GM23338 (cell line): Measurements from ENCODE around the gene CTNNA3. TPM values are rescaled to one million over a fixed set of nuclear protein-coding genes. Genes with fewer than 3 reads are reported as not detected.

ENCODE experiments used
- ATAC-seq: fragments of 200-7000 bp; cut with Tn5 transposase; 3 replicates; pipeline ENCODE4 v1.9.1; 2020
- DNase-seq: peaks from one replicate; pipeline ENCODE4 v3.0.0-alpha.2; 2015; ENCODE audit warnings: low spot score
- H2AFZ ChIP-seq: fragments of 200-600 bp; sonication (generic); 2 replicates; pipeline ENCODE4 v1.8.0; 2016; ENCODE audit warnings: antibody characterized with exemption, mild to moderate bottlenecking, moderate library complexity
- H3F3A ChIP-seq: fragments of 200-600 bp; sonication (generic); replicated peaks from 2 replicates; pipeline ENCODE4 v1.8.0; 2017; ENCODE audit warnings: antibody characterized with exemption, mixed run types, low read depth
- H3K27ac ChIP-seq: fragments of 200-600 bp; sonication (generic); 2 replicates; pipeline ENCODE4 v1.6.1; 2016; ENCODE audit warnings: low read depth
- H3K27me3 ChIP-seq: fragments of 200-600 bp; sonication (generic); 2 replicates; pipeline ENCODE4 v1.8.0; 2016; ENCODE audit warnings: mild to moderate bottlenecking, mixed run types, moderate library complexity; ENCODE audit not compliant: insufficient read depth
- H3K36me3 ChIP-seq: fragments of 200-600 bp; sonication (generic); 2 replicates; pipeline ENCODE4 v1.8.0; 2016; ENCODE audit warnings: mild to moderate bottlenecking; ENCODE audit not compliant: insufficient read depth
- H3K4me1 ChIP-seq: fragments of 200-600 bp; sonication (generic); 2 replicates; pipeline ENCODE4 v1.8.0; 2016; ENCODE audit warnings: mild to moderate bottlenecking, moderate library complexity; ENCODE audit not compliant: insufficient read depth
- H3K4me2 ChIP-seq: fragments of 200-600 bp; sonication (generic); 2 replicates; pipeline ENCODE4 v1.7.1; 2017; ENCODE audit warnings: mixed run types
- H3K4me3 ChIP-seq: fragments of 200-600 bp; sonication (generic); 2 replicates; pipeline ENCODE4 v1.6.1; 2016; ENCODE audit warnings: mixed run types
- H3K79me2 ChIP-seq: fragments of 200-600 bp; sonication (generic); replicated peaks from 2 replicates; pipeline ENCODE4 v1.8.0; 2017; ENCODE audit warnings: mild to moderate bottlenecking; ENCODE audit not compliant: insufficient read depth
- H3K9me2 ChIP-seq: fragments of 200-600 bp; sonication (generic); 2 replicates; pipeline ENCODE4 v1.8.0; 2017; ENCODE audit not compliant: insufficient read depth
- H4K20me1 ChIP-seq: fragments of 200-600 bp; sonication (generic); replicated peaks from 2 replicates; pipeline ENCODE4 v1.8.0; 2017; ENCODE audit warnings: mild to moderate bottlenecking; ENCODE audit not compliant: insufficient read depth
- H3K27ac Mint-ChIP-seq: 2 replicates; pipeline ENCODE4 v1.8.0; 2020; ENCODE audit warnings: inconsistent platforms, mild to moderate bottlenecking, moderate library complexity, mixed read lengths
- H3K27me3 Mint-ChIP-seq: 3 replicates; pipeline ENCODE4 v1.8.0; 2022; ENCODE audit warnings: low read depth, mild to moderate bottlenecking, moderate library complexity, mixed read lengths, inconsistent platforms; ENCODE audit not compliant: insufficient read depth, poor library complexity
- H3K36me3 Mint-ChIP-seq: 3 replicates; pipeline ENCODE4 v1.8.0; 2021; ENCODE audit warnings: low read depth, mild to moderate bottlenecking, inconsistent platforms, moderate library complexity, mixed read lengths
- H3K4me1 Mint-ChIP-seq: 3 replicates; pipeline ENCODE4 v1.8.0; 2020; ENCODE audit warnings: mild to moderate bottlenecking, inconsistent platforms, mixed read lengths
- H3K4me3 Mint-ChIP-seq: 3 replicates; pipeline ENCODE4 v1.8.0; 2021; ENCODE audit warnings: moderate library complexity, mild to moderate bottlenecking, inconsistent platforms, mixed read lengths
- H3K9me3 Mint-ChIP-seq: 3 replicates; pipeline ENCODE4 v1.8.0; 2020; ENCODE audit warnings: moderate library complexity, mild to moderate bottlenecking, inconsistent platforms, mixed read lengths
- CREB1 ChIP-seq: fragments of 250-450 bp; sonication (Bioruptor Pico); IDR thresholded peaks from 2 replicates; pipeline ENCODE4 v1.5.0; 2020; ENCODE audit warnings: low read depth, mild to moderate bottlenecking, moderate library complexity
- EZH2 ChIP-seq: fragments of 200-600 bp; sonication (generic); IDR thresholded peaks from one replicate; pipeline ENCODE4 v1.8.0; 2017; ENCODE audit warnings: antibody characterized with exemption, mild to moderate bottlenecking, low read depth; ENCODE audit not compliant: unreplicated experiment
- EZH2phosphoT487 ChIP-seq: fragments of 200-600 bp; sonication (generic); IDR thresholded peaks from one replicate; pipeline ENCODE4 v1.8.1; 2018; ENCODE audit warnings: antibody characterized with exemption; ENCODE audit not compliant: unreplicated experiment
- JUNB ChIP-seq: IDR thresholded peaks from one replicate; pipeline ENCODE4 v1.6.1; 2016; ENCODE audit warnings: antibody characterized with exemption; ENCODE audit not compliant: unreplicated experiment
- NANOG ChIP-seq: IDR thresholded peaks from 2 replicates; pipeline ENCODE4 v1.6.1; 2016; ENCODE audit warnings: antibody characterized with exemption, borderline replicate concordance
- POLR2AphosphoS5 ChIP-seq: IDR thresholded peaks from 2 replicates; pipeline ENCODE4 v1.6.1; 2016; ENCODE audit warnings: antibody characterized with exemption, low read depth
- STAT1 ChIP-seq: IDR thresholded peaks from one replicate; pipeline ENCODE4 v1.6.1; 2016; ENCODE audit warnings: antibody characterized with exemption; ENCODE audit not compliant: unreplicated experiment
- ZNF114 ChIP-seq: fragments of 250-450 bp; sonication (Bioruptor Pico); IDR thresholded peaks from 2 replicates; pipeline ENCODE4 v1.5.0; 2020; ENCODE audit warnings: mild to moderate bottlenecking, moderate library complexity
- ZNF331 ChIP-seq: fragments of 250-450 bp; sonication (Bioruptor Pico); IDR thresholded peaks from 2 replicates; pipeline ENCODE4 v1.5.0; 2020; ENCODE audit warnings: low read depth, mild to moderate bottlenecking, moderate library complexity
- polyA plus RNA-seq: library from polyadenylated mRNA; unstranded; fragments of >200 nt; fragmentation: Nextera tagmentation; extraction: Ambion mirVana; gene quantifications from 2 replicates; pipeline ENCODE4 v1.2.1, GENCODE V29; 2016
- total RNA-seq: library from RNA; depleted of rRNA; stranded (reverse); fragments of >200 nt; shearing (Covaris generic); gene quantifications from 2 replicates; pipeline ENCODE4 v1.2.3, GENCODE V29; 2014
- TF ChIP-seq, protein P1 (sequence below): IDR thresholded peaks from 2 replicates; pipeline ENCODE4 v1.6.1; 2016; ENCODE audit warnings: antibody characterized with exemption
- TF ChIP-seq, protein P2 (sequence below), 2 experiments: fragments of 200-600 bp in 1 of 2; sonication (generic) in 1 of 2; conservative IDR thresholded peaks; 2 replicates each; pipeline versions ENCODE4 v1.5.1 to v1.6.1; 2016 to 2017; ENCODE audit warnings: antibody characterized with exemption in 2 of 2, low read depth in 2 of 2, mild to moderate bottlenecking in 2 of 2, moderate library complexity in 1 of 2
- TF ChIP-seq, protein P3 (sequence below): fragments of 250-450 bp; sonication (Bioruptor Pico); IDR thresholded peaks from 2 replicates; pipeline ENCODE4 v1.5.0; 2020; ENCODE audit warnings: mild to moderate bottlenecking, moderate library complexity
- TF ChIP-seq, protein P4 (sequence below): IDR thresholded peaks from one replicate; pipeline ENCODE4 v1.6.1; 2018; ENCODE audit warnings: antibody characterized with exemption; ENCODE audit not compliant: unreplicated experiment

Gene CTNNA3
- total and polyA plus RNA-seq, 2 experiments from 2014 or later: 0.71 to 3.3 TPM

DNA sequence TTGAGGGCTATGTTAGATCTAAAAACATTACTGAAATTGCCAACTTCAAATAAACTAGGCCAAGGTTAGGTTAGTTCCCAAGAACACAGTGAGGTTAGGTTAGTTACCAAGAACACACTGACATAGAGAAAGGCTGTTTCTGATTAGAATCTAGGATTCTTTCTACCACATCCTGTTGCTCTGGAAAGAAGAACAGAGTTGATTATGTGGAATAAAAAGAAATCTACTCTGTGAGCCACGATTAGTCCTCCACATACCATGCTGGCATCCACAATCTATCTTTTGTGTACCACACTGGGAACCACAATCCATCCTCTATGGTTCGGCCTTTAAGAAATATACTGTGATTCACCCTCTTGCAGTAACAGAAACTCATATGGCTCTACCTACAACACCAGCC, 678.8 kb downstream of the CTNNA3 start:
- no peaks in the 10 kb centered on the region for H3K79me2 ChIP-seq
- H3K4me2 ChIP-seq: no peak overlapping the region
- no peaks in the 10 kb centered on the region for H3K27me3 Mint-ChIP-seq
- TF ChIP-seq CREB1 (CRISPR knock-in tag) (no peak), POLR2AphosphoS5 (no peak), JUNB (no peak), STAT1 (no peak), EZH2phosphoT487 (no peak), EZH2 (no peak), ZNF331 (no peak), NANOG (no peak), ZNF114 (no peak)
- TF ChIP-seq, protein P1, sequence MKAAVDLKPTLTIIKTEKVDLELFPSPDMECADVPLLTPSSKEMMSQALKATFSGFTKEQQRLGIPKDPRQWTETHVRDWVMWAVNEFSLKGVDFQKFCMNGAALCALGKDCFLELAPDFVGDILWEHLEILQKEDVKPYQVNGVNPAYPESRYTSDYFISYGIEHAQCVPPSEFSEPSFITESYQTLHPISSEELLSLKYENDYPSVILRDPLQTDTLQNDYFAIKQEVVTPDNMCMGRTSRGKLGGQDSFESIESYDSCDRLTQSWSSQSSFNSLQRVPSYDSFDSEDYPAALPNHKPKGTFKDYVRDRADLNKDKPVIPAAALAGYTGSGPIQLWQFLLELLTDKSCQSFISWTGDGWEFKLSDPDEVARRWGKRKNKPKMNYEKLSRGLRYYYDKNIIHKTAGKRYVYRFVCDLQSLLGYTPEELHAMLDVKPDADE: no peak
- TF ChIP-seq, protein P2, sequence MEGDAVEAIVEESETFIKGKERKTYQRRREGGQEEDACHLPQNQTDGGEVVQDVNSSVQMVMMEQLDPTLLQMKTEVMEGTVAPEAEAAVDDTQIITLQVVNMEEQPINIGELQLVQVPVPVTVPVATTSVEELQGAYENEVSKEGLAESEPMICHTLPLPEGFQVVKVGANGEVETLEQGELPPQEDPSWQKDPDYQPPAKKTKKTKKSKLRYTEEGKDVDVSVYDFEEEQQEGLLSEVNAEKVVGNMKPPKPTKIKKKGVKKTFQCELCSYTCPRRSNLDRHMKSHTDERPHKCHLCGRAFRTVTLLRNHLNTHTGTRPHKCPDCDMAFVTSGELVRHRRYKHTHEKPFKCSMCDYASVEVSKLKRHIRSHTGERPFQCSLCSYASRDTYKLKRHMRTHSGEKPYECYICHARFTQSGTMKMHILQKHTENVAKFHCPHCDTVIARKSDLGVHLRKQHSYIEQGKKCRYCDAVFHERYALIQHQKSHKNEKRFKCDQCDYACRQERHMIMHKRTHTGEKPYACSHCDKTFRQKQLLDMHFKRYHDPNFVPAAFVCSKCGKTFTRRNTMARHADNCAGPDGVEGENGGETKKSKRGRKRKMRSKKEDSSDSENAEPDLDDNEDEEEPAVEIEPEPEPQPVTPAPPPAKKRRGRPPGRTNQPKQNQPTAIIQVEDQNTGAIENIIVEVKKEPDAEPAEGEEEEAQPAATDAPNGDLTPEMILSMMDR (conservative IDR thresholded peaks at IDR 0.05; ENCODE audit: low read depth in 2 of 2): no peak
- TF ChIP-seq, protein P3, sequence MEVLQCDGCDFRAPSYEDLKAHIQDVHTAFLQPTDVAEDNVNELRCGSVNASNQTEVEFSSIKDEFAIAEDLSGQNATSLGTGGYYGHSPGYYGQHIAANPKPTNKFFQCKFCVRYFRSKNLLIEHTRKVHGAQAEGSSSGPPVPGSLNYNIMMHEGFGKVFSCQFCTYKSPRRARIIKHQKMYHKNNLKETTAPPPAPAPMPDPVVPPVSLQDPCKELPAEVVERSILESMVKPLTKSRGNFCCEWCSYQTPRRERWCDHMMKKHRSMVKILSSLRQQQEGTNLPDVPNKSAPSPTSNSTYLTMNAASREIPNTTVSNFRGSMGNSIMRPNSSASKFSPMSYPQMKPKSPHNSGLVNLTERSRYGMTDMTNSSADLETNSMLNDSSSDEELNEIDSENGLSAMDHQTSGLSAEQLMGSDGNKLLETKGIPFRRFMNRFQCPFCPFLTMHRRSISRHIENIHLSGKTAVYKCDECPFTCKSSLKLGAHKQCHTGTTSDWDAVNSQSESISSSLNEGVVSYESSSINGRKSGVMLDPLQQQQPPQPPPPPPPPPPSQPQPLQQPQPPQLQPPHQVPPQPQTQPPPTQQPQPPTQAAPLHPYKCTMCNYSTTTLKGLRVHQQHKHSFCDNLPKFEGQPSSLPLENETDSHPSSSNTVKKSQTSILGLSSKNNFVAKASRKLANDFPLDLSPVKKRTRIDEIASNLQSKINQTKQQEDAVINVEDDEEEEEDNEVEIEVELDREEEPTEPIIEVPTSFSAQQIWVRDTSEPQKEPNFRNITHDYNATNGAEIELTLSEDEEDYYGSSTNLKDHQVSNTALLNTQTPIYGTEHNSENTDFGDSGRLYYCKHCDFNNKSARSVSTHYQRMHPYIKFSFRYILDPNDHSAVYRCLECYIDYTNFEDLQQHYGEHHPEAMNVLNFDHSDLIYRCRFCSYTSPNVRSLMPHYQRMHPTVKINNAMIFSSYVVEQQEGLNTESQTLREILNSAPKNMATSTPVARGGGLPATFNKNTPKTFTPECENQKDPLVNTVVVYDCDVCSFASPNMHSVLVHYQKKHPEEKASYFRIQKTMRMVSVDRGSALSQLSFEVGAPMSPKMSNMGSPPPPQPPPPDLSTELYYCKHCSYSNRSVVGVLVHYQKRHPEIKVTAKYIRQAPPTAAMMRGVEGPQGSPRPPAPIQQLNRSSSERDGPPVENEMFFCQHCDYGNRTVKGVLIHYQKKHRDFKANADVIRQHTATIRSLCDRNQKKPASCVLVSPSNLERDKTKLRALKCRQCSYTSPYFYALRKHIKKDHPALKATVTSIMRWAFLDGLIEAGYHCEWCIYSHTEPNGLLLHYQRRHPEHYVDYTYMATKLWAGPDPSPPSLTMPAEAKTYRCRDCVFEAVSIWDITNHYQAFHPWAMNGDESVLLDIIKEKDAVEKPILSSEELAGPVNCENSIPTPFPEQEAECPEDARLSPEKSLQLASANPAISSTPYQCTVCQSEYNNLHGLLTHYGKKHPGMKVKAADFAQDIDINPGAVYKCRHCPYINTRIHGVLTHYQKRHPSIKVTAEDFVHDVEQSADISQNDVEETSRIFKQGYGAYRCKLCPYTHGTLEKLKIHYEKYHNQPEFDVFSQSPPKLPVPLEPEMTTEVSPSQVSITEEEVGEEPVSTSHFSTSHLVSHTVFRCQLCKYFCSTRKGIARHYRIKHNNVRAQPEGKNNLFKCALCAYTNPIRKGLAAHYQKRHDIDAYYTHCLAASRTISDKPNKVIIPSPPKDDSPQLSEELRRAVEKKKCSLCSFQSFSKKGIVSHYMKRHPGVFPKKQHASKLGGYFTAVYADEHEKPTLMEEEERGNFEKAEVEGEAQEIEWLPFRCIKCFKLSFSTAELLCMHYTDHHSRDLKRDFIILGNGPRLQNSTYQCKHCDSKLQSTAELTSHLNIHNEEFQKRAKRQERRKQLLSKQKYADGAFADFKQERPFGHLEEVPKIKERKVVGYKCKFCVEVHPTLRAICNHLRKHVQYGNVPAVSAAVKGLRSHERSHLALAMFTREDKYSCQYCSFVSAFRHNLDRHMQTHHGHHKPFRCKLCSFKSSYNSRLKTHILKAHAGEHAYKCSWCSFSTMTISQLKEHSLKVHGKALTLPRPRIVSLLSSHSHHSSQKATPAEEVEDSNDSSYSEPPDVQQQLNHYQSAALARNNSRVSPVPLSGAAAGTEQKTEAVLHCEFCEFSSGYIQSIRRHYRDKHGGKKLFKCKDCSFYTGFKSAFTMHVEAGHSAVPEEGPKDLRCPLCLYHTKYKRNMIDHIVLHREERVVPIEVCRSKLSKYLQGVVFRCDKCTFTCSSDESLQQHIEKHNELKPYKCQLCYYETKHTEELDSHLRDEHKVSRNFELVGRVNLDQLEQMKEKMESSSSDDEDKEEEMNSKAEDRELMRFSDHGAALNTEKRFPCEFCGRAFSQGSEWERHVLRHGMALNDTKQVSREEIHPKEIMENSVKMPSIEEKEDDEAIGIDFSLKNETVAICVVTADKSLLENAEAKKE: no peak
- TF ChIP-seq, protein P4, sequence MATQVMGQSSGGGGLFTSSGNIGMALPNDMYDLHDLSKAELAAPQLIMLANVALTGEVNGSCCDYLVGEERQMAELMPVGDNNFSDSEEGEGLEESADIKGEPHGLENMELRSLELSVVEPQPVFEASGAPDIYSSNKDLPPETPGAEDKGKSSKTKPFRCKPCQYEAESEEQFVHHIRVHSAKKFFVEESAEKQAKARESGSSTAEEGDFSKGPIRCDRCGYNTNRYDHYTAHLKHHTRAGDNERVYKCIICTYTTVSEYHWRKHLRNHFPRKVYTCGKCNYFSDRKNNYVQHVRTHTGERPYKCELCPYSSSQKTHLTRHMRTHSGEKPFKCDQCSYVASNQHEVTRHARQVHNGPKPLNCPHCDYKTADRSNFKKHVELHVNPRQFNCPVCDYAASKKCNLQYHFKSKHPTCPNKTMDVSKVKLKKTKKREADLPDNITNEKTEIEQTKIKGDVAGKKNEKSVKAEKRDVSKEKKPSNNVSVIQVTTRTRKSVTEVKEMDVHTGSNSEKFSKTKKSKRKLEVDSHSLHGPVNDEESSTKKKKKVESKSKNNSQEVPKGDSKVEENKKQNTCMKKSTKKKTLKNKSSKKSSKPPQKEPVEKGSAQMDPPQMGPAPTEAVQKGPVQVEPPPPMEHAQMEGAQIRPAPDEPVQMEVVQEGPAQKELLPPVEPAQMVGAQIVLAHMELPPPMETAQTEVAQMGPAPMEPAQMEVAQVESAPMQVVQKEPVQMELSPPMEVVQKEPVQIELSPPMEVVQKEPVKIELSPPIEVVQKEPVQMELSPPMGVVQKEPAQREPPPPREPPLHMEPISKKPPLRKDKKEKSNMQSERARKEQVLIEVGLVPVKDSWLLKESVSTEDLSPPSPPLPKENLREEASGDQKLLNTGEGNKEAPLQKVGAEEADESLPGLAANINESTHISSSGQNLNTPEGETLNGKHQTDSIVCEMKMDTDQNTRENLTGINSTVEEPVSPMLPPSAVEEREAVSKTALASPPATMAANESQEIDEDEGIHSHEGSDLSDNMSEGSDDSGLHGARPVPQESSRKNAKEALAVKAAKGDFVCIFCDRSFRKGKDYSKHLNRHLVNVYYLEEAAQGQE: no peak
- ATAC-seq (no peak), DNase-seq (no peak)
- no peak overlapping the region for H3K4me3 ChIP-seq
- no peaks in the 10 kb centered on the region for H3K36me3 ChIP-seq
- no peak overlapping the region for H3K27ac Mint-ChIP-seq
- H3K36me3 Mint-ChIP-seq: no peaks in the 10 kb centered on the region
- H3K27ac ChIP-seq: no peak overlapping the region
- H3K9me2 ChIP-seq: no peaks in the 10 kb centered on the region
- H3F3A ChIP-seq: no peaks in the 10 kb centered on the region
- no peaks in the 10 kb centered on the region; the same call in 2 of the 3 replicates for H3K9me3 Mint-ChIP-seq
- H4K20me1 ChIP-seq: no peaks in the 10 kb centered on the region
- H3K27me3 ChIP-seq: no peaks in the 10 kb centered on the region
- H3K4me1 ChIP-seq: no peaks in the 10 kb centered on the region
- H2AFZ ChIP-seq: no peak overlapping the region
- no peak overlapping the region for H3K4me3 Mint-ChIP-seq
- peaks cover 3% of the 10 kb centered on the region; the same call in 2 of the 3 replicates for H3K4me1 Mint-ChIP-seq
